SK-N-SH treated with all-trans-retinoic acid at 6 μM for 48 hours (cell line): Measurements from ENCODE around the gene SMARCC1.

ENCODE experiments used
- ATAC-seq: fragments of 200-7000 bp; cut with Tn5 transposase; 3 replicates; pipeline ENCODE4 v1.9.1; 2020; ENCODE audit warnings: mild to moderate bottlenecking, moderate library complexity
- PATZ1 ChIP-seq: fragments of 250-450 bp; sonication (Bioruptor Pico); IDR thresholded peaks from 2 replicates; pipeline ENCODE4 v1.8.0; 2020; ENCODE audit warnings: mild to moderate bottlenecking, moderate library complexity, borderline replicate concordance
- TOX ChIP-seq: fragments of 250-450 bp; sonication (Bioruptor Pico); IDR thresholded peaks from 2 replicates; pipeline ENCODE4 v1.8.0; 2021; ENCODE audit warnings: mild to moderate bottlenecking, moderate library complexity, borderline replicate concordance
- ZC3H10 ChIP-seq: fragments of 250-450 bp; sonication (Bioruptor Pico); IDR thresholded peaks from 2 replicates; pipeline ENCODE4 v1.5.1; 2021; ENCODE audit warnings: mild to moderate bottlenecking, moderate library complexity
- ZNF70 ChIP-seq: fragments of 450-650 bp; formaldehyde crosslinking; IDR thresholded peaks from 2 replicates; pipeline ENCODE4 v1.5.0; 2020; ENCODE audit warnings: mild to moderate bottlenecking, moderate library complexity
- ZNF8 ChIP-seq: fragments of 450-650 bp; formaldehyde crosslinking; IDR thresholded peaks from 2 replicates; pipeline ENCODE4 v1.5.0; 2020; ENCODE audit warnings: mild to moderate bottlenecking, moderate library complexity

SMARCC1 gene

DNA sequence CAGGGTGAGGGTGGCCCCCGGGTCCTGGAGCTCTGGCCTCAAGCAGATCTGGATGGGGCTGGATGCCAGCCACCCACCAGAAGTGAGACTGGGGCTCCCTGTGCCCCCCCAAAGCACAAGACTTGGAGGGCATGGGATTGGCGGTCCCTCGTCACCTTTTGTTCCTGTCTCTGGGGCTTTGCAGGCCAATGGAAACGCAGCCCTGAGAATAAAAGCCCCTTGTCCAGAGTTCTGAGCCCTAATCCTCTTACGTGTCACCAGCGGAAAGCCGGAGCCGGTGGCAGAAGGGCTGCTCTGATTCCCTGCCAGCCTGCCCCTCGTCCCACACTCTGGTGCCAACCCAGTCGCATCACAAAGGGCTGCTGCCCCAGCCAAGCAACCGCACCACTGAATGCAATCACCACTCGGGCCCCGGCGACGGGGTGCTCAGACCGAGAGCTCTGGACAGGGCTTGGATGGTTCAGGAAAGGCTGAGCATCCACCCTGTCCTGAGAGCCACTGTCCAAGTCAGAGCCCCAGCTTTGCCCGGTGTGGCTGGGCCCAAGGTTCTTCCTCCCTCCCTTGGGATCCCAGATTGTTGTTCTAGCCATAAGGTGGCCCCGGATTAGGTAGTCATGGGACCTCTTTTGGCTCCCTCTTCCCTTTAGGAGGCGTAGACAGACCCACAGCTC lies 245.3 kb downstream of the SMARCC1 start:
- TF ChIP-seq PATZ1 (CRISPR knock-in tag) (no peak), ZNF8 (no peak), ZNF70 (no peak), TOX (no peak), ZC3H10 (CRISPR knock-in tag) (no peak)
- ATAC-seq: no peak
